HCT116 (cell line): ENCODE measurements around the gene FOXM1. TPM values are rescaled to one million over a fixed set of nuclear protein-coding genes. Genes with fewer than 3 reads are reported as not detected.

Source experiments
- ATAC-seq: fragments of 200-7000 bp; cut with Tn5 transposase; 2 replicates; pipeline ENCODE4 v1.9.1; 2020; ENCODE audit warnings: mild to moderate bottlenecking, moderate library complexity
- BruUV-seq: library from RNA; stranded (reverse); fragments of 400-500 nt; replicated peaks from 2 replicates; lab custom pipeline; 2021; lab: Mats Ljungman, UMichigan
- CTCF ChIA-PET: fragments of 300-600 bp; sonication (Branson Sonifier 250); formaldehyde crosslinking; loops from one replicate; lab custom pipeline; 2021; ENCODE audit warnings: antibody characterized with exemption; lab: Charles Lee
- POLR2A ChIA-PET: fragments of 300-600, 350-600 bp; sonication (Branson Sonifier 250); formaldehyde crosslinking; loops from one replicate; lab custom pipeline; 2021; ENCODE audit warnings: antibody characterized with exemption; lab: Charles Lee
- RAD21 ChIA-PET, 2 experiments: fragments of 300-600 bp; sonication (Branson Sonifier 250); formaldehyde crosslinking; loops; one replicate each; lab custom pipeline; 2023; ENCODE audit warnings: low total read pairs in 2 of 2; ENCODE audit not compliant: uncharacterized antibody in 2 of 2, unreplicated experiment in 2 of 2, low non-redundant PET in 1 of 2; lab: Charles Lee
- DNase-seq: peaks from one replicate; pipeline ENCODE4 v3.0.0-alpha.2; 2010; ENCODE audit warnings: low read depth, low spot score
- H2AFZ ChIP-seq: fragments of 200-600 bp; shearing (Covaris generic), sonication (generic); 2 replicates; pipeline ENCODE4 v1.6.1; 2017; ENCODE audit warnings: low read depth, mixed run types, mixed read lengths, antibody characterized with exemption, low read length; ENCODE audit not compliant: poor library complexity, severe bottlenecking
- H3K27ac ChIP-seq: 2 replicates; pipeline ENCODE4 v1.5.1; 2012; ENCODE audit warnings: low read depth, low read length
- H3K27me3 ChIP-seq: fragments of 200-600 bp; sonication (generic); 2 replicates; pipeline ENCODE4 v1.6.1; 2016; ENCODE audit warnings: mixed run types, low read length, mixed read lengths; ENCODE audit not compliant: insufficient read depth
- H3K36me3 ChIP-seq, 2 experiments: fragments of 200-500 bp in 1 of 2; fragments of 200-600 bp in 1 of 2; sonication (Bioruptor generic) in 1 of 2; sonication (generic) in 1 of 2; 2 replicates each; pipeline versions ENCODE4 v1.5.1 to v1.6.1; 2014 to 2016; ENCODE audit warnings: low read length in 2 of 2, inconsistent platforms in 1 of 2, mixed read lengths in 1 of 2, mixed run types in 1 of 2; ENCODE audit not compliant: insufficient read depth in 2 of 2, control insufficient read depth in 1 of 2
- H3K4me1 ChIP-seq, 2 experiments: fragments of 200-600 bp in 1 of 2; sonication (generic) in 1 of 2; 2 replicates each; pipeline versions ENCODE4 v1.5.1 to v1.6.1; 2012 to 2017; ENCODE audit warnings: low read length in 2 of 2, inconsistent platforms in 1 of 2, mild to moderate bottlenecking in 1 of 2, mixed read lengths in 1 of 2, mixed run types in 1 of 2, moderate library complexity in 1 of 2; ENCODE audit not compliant: insufficient read depth in 2 of 2, control insufficient read depth in 1 of 2
- H3K4me2 ChIP-seq: fragments of 200-600 bp; sonication (generic); 2 replicates; pipeline ENCODE4 v1.6.1; 2017; ENCODE audit warnings: mixed run types, low read length, mixed read lengths
- H3K4me3 ChIP-seq, 2 experiments: fragments of 200-600 bp in 1 of 2; sonication (generic) in 1 of 2; replicated peaks in 1 of 2; 2 replicates each; pipeline ENCODE4 v1.5.1; 2011 to 2016; ENCODE audit warnings: low read length in 2 of 2, control low read depth in 1 of 2, low read depth in 1 of 2, mild to moderate bottlenecking in 1 of 2, mixed read lengths in 1 of 2, mixed run types in 1 of 2
- H3K79me2 ChIP-seq: fragments of 200-600 bp; sonication (generic); 2 replicates; pipeline ENCODE4 v1.6.1; 2017; ENCODE audit warnings: mild to moderate bottlenecking, mixed run types, low read length, moderate library complexity, mixed read lengths; ENCODE audit not compliant: insufficient read depth
- H3K9ac ChIP-seq: fragments of 200-600 bp; sonication (generic); 2 replicates; pipeline ENCODE4 v1.6.1; 2016; ENCODE audit warnings: low read length, mixed read lengths
- H3K9me2 ChIP-seq: fragments of 200-600 bp; sonication (generic), shearing (Covaris generic); 2 replicates; pipeline ENCODE4 v1.6.1; 2017; ENCODE audit warnings: mixed run types, mild to moderate bottlenecking, moderate library complexity; ENCODE audit not compliant: insufficient read depth
- H3K9me3 ChIP-seq, 2 experiments: fragments of 200-500 bp in 1 of 2; fragments of 200-600 bp in 1 of 2; sonication (Bioruptor generic) in 1 of 2; sonication (generic) in 1 of 2; 2 replicates each; pipeline ENCODE4 v1.6.1; 2014 to 2017; ENCODE audit warnings: low read length in 2 of 2, mixed read lengths in 2 of 2, inconsistent platforms in 1 of 2, low read depth in 1 of 2, mild to moderate bottlenecking in 1 of 2, mixed run types in 1 of 2, moderate library complexity in 1 of 2; ENCODE audit not compliant: control insufficient read depth in 1 of 2, insufficient read depth in 1 of 2
- H4K20me1 ChIP-seq: fragments of 200-600 bp; sonication (generic), shearing (Covaris generic); 2 replicates; pipeline ENCODE4 v1.6.1; 2017; ENCODE audit warnings: mixed run types, mild to moderate bottlenecking, moderate library complexity; ENCODE audit not compliant: insufficient read depth
- CBX3 ChIP-seq: IDR thresholded peaks from 2 replicates; pipeline ENCODE4 v1.6.1; 2012; ENCODE audit warnings: low read depth
- CEBPB ChIP-seq: IDR thresholded peaks from 2 replicates; pipeline ENCODE4 v1.6.1; 2012; ENCODE audit warnings: low read depth
- ELF1 ChIP-seq: IDR thresholded peaks from 2 replicates; pipeline ENCODE4 v1.6.1; 2012; ENCODE audit warnings: low read depth, borderline replicate concordance
- EZH2 ChIP-seq: fragments of 200-600 bp; sonication (generic); IDR thresholded peaks from 2 replicates; pipeline ENCODE4 v1.6.1; 2017; ENCODE audit warnings: antibody characterized with exemption, mixed run types
- EZH2phosphoT487 ChIP-seq: fragments of 200-600 bp; IDR thresholded peaks from 2 replicates; pipeline ENCODE4 v1.6.1; 2018; ENCODE audit warnings: antibody characterized with exemption, borderline replicate concordance
- JUND ChIP-seq: IDR thresholded peaks from 2 replicates; pipeline ENCODE4 v1.6.1; 2012
- POLR2AphosphoS5 ChIP-seq: IDR thresholded peaks from 2 replicates; pipeline ENCODE4 v1.6.1; 2011; ENCODE audit warnings: mild to moderate bottlenecking, low read depth, low read length, moderate library complexity
- RAD21 ChIP-seq: IDR thresholded peaks from 2 replicates; pipeline ENCODE4 v1.6.1; 2012; ENCODE audit warnings: low read depth, mild to moderate bottlenecking
- SIN3A ChIP-seq: IDR thresholded peaks from 2 replicates; pipeline ENCODE4 v1.6.1; 2012; ENCODE audit warnings: low read depth
- SRF ChIP-seq: IDR thresholded peaks from 2 replicates; pipeline ENCODE4 v1.6.1; 2012; ENCODE audit warnings: low read depth
- ZFX ChIP-seq: fragments of 450-650 bp; IDR thresholded peaks from 2 replicates; pipeline ENCODE4 v1.6.1; 2017
- intact Hi-C: fragments of 100-400 bp; cut with micrococcal nuclease; formaldehyde crosslinking; loops from 2 replicates; pipeline ENCODE4 v1.10.0; 2022
- total RNA-seq: library from RNA; stranded (reverse); gene quantifications from one replicate; pipeline ENCODE4 v1.2.1, GENCODE V29; 2021; ENCODE audit not compliant: unreplicated experiment
- TF ChIP-seq, protein P1 (sequence below): IDR thresholded peaks from 2 replicates; pipeline ENCODE4 v1.6.1; 2012
- TF ChIP-seq, protein P2 (sequence below): IDR thresholded peaks from 2 replicates; pipeline ENCODE4 v1.6.1; 2011; ENCODE audit warnings: mild to moderate bottlenecking, low read length, moderate library complexity; ENCODE audit not compliant: insufficient replicate concordance; ENCODE audit errors: extremely low read depth
- TF ChIP-seq, protein P3 (sequence below): IDR thresholded peaks from 2 replicates; pipeline ENCODE4 v1.6.1; 2012
- TF ChIP-seq, protein P4 (sequence below): IDR thresholded peaks from 2 replicates; pipeline ENCODE4 v1.6.1; 2012; ENCODE audit warnings: low read depth

The FOXM1 gene
- total RNA-seq, 1 experiment from 2014 or later: 85.1 TPM

DNA sequence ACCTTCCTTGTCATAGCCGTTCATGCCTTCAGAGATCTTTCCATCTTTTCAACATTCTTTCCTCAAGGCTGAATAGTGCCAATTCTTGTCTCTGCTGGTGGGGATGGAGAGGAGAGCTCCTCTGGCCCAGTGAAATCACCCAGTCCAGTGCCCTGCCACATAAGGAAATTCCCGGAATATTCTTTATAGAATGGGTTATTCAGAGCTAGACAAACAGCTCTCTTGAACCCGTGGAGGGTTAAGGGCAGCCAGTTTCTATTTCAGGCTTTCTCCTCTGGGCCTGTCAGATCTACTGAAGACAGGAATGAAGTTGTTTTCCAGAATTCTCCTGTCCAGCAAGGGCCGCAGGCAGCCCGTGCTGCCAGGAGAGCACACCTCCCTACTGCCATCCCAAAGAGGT, 34.0 kb downstream of the FOXM1 start:
- no peak overlapping the region for H3K9ac ChIP-seq
- ChIA-PET POLR2A (no interaction called here), CTCF (no interaction called here), RAD21 (no interaction called here)
- no peak overlapping the region for H3K27ac ChIP-seq
- no peaks in the 10 kb centered on the region for H3K9me2 ChIP-seq
- no peaks in the 10 kb centered on the region for H3K9me3 ChIP-seq
- ATAC-seq (no peak), DNase-seq (no peak)
- H4K20me1 ChIP-seq: no peaks in the 10 kb centered on the region
- H3K4me1 ChIP-seq: no peaks in the 10 kb centered on the region
- intact Hi-C loops: no loop called here
- H3K79me2 ChIP-seq: no peaks in the 10 kb centered on the region
- no peaks in the 10 kb centered on the region for H3K27me3 ChIP-seq
- no peak overlapping the region for H2AFZ ChIP-seq
- no peak overlapping the region for H3K4me2 ChIP-seq
- no peak for TF ChIP-seq EZH2phosphoT487
- H3K4me3 ChIP-seq: no peak overlapping the region
- BruUV-seq: no TSS peak
- peaks cover 3 to 4% of the 10 kb centered on the region in 2 experiments; a peak in 1 of 4 replicates for H3K36me3 ChIP-seq

DNA sequence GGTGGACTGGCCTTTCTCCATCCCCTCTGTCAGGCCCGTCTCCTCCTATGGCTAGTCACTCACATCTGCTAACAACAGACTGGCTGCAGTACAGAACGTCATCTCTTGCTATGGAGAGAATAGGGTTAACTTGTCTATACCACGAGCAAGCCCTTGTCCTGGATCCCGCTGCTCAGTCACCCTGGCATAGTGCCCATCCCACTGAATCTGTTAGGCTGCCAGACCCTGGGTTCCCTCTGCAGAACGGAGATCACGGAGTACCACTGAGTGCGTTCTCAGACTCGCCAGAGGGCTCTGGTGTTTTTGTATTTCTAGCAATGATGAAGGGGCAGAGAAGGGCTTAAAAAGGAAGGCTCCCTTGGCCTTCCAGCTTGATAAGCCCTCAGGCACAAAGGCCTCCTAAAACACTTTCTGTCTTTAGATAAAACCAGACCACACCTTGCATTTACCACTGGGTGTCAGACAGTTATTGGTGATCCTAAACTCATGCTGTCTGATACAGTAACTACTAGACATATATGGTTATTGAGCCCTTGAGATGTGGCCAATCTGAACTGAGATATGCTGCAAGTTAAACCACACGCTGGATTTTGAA, 35.8 kb downstream of the FOXM1 start:
- Histone ChIP-seq H3K4me3 (no peak overlapping the region), H3K4me1 (no peaks in the 10 kb centered on the region), H4K20me1 (no peaks in the 10 kb centered on the region), H3K79me2 (no peaks in the 10 kb centered on the region), H3K9ac (no peak overlapping the region), H3K36me3 (0 out of 4 replicates have a peak, but pooled peaks cover 0 to 3% of the 10 kb centered on the region in 2 experiments), H3K4me2 (no peak overlapping the region), H2AFZ (no peak overlapping the region), H3K27ac (no peak overlapping the region), H3K9me2 (no peaks in the 10 kb centered on the region), H3K27me3 (no peaks in the 10 kb centered on the region), H3K9me3 (no peaks in the 10 kb centered on the region)
- POLR2A ChIA-PET: no interaction called here
- no TSS peak for BruUV-seq
- intact Hi-C loops: no loop called here
- CTCF ChIA-PET: no interaction called here
- no peak for ATAC-seq
- no peak for DNase-seq
- TF ChIP-seq EZH2: no peak
- TF ChIP-seq, protein P1, sequence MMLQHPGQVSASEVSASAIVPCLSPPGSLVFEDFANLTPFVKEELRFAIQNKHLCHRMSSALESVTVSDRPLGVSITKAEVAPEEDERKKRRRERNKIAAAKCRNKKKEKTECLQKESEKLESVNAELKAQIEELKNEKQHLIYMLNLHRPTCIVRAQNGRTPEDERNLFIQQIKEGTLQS: no peak
- no peak for TF ChIP-seq RAD21
- TF ChIP-seq CEBPB: no peak
- no peak for TF ChIP-seq CBX3
- TF ChIP-seq, protein P2, sequence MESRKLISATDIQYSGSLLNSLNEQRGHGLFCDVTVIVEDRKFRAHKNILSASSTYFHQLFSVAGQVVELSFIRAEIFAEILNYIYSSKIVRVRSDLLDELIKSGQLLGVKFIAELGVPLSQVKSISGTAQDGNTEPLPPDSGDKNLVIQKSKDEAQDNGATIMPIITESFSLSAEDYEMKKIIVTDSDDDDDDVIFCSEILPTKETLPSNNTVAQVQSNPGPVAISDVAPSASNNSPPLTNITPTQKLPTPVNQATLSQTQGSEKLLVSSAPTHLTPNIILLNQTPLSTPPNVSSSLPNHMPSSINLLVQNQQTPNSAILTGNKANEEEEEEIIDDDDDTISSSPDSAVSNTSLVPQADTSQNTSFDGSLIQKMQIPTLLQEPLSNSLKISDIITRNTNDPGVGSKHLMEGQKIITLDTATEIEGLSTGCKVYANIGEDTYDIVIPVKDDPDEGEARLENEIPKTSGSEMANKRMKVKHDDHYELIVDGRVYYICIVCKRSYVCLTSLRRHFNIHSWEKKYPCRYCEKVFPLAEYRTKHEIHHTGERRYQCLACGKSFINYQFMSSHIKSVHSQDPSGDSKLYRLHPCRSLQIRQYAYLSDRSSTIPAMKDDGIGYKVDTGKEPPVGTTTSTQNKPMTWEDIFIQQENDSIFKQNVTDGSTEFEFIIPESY: no peak
- TF ChIP-seq, protein P3, sequence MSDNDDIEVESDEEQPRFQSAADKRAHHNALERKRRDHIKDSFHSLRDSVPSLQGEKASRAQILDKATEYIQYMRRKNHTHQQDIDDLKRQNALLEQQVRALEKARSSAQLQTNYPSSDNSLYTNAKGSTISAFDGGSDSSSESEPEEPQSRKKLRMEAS: no peak
- TF ChIP-seq SIN3A: no peak
- TF ChIP-seq POLR2AphosphoS5: no peak
- no peak for TF ChIP-seq SRF
- no peak for TF ChIP-seq ZFX
- no peak for TF ChIP-seq EZH2phosphoT487
- TF ChIP-seq, protein P4, sequence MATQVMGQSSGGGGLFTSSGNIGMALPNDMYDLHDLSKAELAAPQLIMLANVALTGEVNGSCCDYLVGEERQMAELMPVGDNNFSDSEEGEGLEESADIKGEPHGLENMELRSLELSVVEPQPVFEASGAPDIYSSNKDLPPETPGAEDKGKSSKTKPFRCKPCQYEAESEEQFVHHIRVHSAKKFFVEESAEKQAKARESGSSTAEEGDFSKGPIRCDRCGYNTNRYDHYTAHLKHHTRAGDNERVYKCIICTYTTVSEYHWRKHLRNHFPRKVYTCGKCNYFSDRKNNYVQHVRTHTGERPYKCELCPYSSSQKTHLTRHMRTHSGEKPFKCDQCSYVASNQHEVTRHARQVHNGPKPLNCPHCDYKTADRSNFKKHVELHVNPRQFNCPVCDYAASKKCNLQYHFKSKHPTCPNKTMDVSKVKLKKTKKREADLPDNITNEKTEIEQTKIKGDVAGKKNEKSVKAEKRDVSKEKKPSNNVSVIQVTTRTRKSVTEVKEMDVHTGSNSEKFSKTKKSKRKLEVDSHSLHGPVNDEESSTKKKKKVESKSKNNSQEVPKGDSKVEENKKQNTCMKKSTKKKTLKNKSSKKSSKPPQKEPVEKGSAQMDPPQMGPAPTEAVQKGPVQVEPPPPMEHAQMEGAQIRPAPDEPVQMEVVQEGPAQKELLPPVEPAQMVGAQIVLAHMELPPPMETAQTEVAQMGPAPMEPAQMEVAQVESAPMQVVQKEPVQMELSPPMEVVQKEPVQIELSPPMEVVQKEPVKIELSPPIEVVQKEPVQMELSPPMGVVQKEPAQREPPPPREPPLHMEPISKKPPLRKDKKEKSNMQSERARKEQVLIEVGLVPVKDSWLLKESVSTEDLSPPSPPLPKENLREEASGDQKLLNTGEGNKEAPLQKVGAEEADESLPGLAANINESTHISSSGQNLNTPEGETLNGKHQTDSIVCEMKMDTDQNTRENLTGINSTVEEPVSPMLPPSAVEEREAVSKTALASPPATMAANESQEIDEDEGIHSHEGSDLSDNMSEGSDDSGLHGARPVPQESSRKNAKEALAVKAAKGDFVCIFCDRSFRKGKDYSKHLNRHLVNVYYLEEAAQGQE: no peak
- TF ChIP-seq ELF1: no peak
- TF ChIP-seq JUND: no peak
- RAD21 ChIA-PET: no interaction called here
